K562 (cell line): ENCODE results near the gene KDM4F. TPM values are rescaled to one million over a fixed set of nuclear protein-coding genes. Genes with fewer than 3 reads are reported as not detected.
A peak's percentile ranks its signal among the peaks of the same experiment; 100 is the strongest.

Source experiments
- DPF2 ChIP-seq: fragments of 450-650 bp; IDR thresholded peaks from 2 replicates; pipeline ENCODE4 v1.6.1; 2016
- KAT7 ChIP-seq: sonication (generic); formaldehyde crosslinking; IDR thresholded peaks from 2 replicates; pipeline ENCODE4 v1.8.0; 2022; ENCODE audit warnings: missing genetic modification reagents, mild to moderate bottlenecking, borderline replicate concordance
- KDM1A ChIP-seq, 2 experiments: fragments of 450-650 bp; IDR thresholded peaks; 2 replicates each; pipeline ENCODE4 v1.6.1; 2016; ENCODE audit warnings: mild to moderate bottlenecking in 2 of 2
- MECOM ChIP-seq: fragments of 250-450 bp; sonication (Bioruptor Pico); IDR thresholded peaks from 2 replicates; pipeline ENCODE4 v1.8.0; 2022; ENCODE audit warnings: inconsistent platforms
- MGA ChIP-seq: fragments of 450-650 bp; IDR thresholded peaks from 2 replicates; pipeline ENCODE4 v1.6.1; 2016; ENCODE audit warnings: mild to moderate bottlenecking, moderate library complexity
- PHF8 ChIP-seq: fragments of 200-600 bp; sonication (generic); IDR thresholded peaks from 2 replicates; pipeline ENCODE4 v1.6.1; 2012; ENCODE audit warnings: mixed run types, mild to moderate bottlenecking, inconsistent platforms, low read length, moderate library complexity, borderline replicate concordance
- SRSF7 ChIP-seq: fragments of 200-400 bp; formaldehyde crosslinking; optimal IDR thresholded peaks from 2 replicates; pipeline ENCODE3; 2017; ENCODE audit warnings: mild to moderate bottlenecking, low read depth, low read length
- ZNF124 ChIP-seq: sonication (generic); formaldehyde crosslinking; IDR thresholded peaks from 2 replicates; pipeline ENCODE4 v1.8.1; 2022; ENCODE audit warnings: missing genetic modification reagents
- ZNF592 ChIP-seq: fragments of 450-650 bp; IDR thresholded peaks from 2 replicates; pipeline ENCODE4 v1.6.1; 2017; ENCODE audit warnings: antibody characterized with exemption, mild to moderate bottlenecking
- polyA plus RNA-seq, 8 experiments: library from polyadenylated mRNA; depleted of rRNA in 4 of 8; stranded (reverse) in 5 of 8; unstranded in 3 of 8; fragments of >200 nt; fragmentation: Nextera tagmentation in 2 of 8; fragmentation: Illumina TruSeq in 1 of 8; extraction: Ambion mirVana in 2 of 8; extraction: Trizol in 1 of 8; gene quantifications; 2 replicates each; pipeline versions ENCODE4 v1.2.1 to v1.2.3, GENCODE V29; 2011 to 2014; ENCODE audit warnings: inconsistent platforms in 1 of 8, missing spikeins in 1 of 8
- total RNA-seq, 7 experiments: library from RNA; depleted of rRNA in 6 of 7; stranded (reverse); fragments of >200 nt in 6 of 7; fragmentation: Illumina TruSeq in 2 of 7; extraction: Trizol in 2 of 7; gene quantifications; 2 replicates each; pipeline versions ENCODE4 v1.2.1 to v1.2.3, GENCODE V29; 2011 to 2021; ENCODE audit warnings: low replicate concordance in 1 of 7

Gene KDM4F
- total and polyA plus RNA-seq, 9 of the 15 experiments (the other 6 are each of a cell fraction or from before 2014, with no cell fraction given), result not detected

- peak; percentile 64; the same call in 1 of the 2 replicates for TF ChIP-seq ZNF592
- TF ChIP-seq DPF2, result no peak
- TF ChIP-seq MGA, result peak; percentile 34; the same call in 1 of the 2 replicates
- TF ChIP-seq KAT7 (CRISPR knock-in tag), result no peak
- TF ChIP-seq PHF8, result peak; percentile 96
- no peak; a peak in 1 of 4 replicates for TF ChIP-seq KDM1A (IDR thresholded peaks at IDR 0.05)
- no peak for TF ChIP-seq SRSF7
- no peak for TF ChIP-seq ZNF124 (CRISPR knock-in tag)
- TF ChIP-seq MECOM (CRISPR knock-in tag), result no peak
Measured at GRCh38 chr11:95089620-95090542, 40.7 kb downstream of the KDM4F start, which contains the start of gene ENDOD1 (continued).
